PC-3 (cell line): Measurements from ENCODE around the gene COLEC11. TPM values are rescaled to one million over a fixed set of nuclear protein-coding genes. Genes with fewer than 3 reads are reported as not detected.

Experiments
- ATAC-seq: fragments of 200-7000 bp; cut with Tn5 transposase; 2 replicates; pipeline ENCODE4 v1.9.1; 2020; ENCODE audit warnings: mild to moderate bottlenecking, moderate library complexity
- BruUV-seq: library from RNA; stranded (reverse); fragments of 400-500 nt; replicated peaks from 2 replicates; lab custom pipeline; 2021; lab: Mats Ljungman, UMichigan
- CTCF ChIA-PET: fragments of 300-600 bp; sonication (Branson Sonifier 250); formaldehyde crosslinking; loops from one replicate; lab custom pipeline; 2022; ENCODE audit warnings: antibody characterized with exemption; lab: Charles Lee
- POLR2A ChIA-PET: fragments of 300-600 bp; sonication (Branson Sonifier 250); formaldehyde crosslinking; loops from one replicate; lab custom pipeline; 2022; ENCODE audit warnings: antibody characterized with exemption; ENCODE audit not compliant: unreplicated experiment; lab: Charles Lee
- DNase-seq: peaks from one replicate; pipeline ENCODE4 v3.0.0-alpha.2; 2015
- H2AFZ ChIP-seq: fragments of 300-600 bp; sonication (generic); 2 replicates; pipeline ENCODE4 v1.6.0; 2016; ENCODE audit warnings: antibody characterized with exemption, low read length
- H3F3A ChIP-seq: fragments of 300-600 bp; sonication (generic); one replicate; pipeline ENCODE4 v1.6.0; 2017; ENCODE audit warnings: antibody characterized with exemption, low read length, control low read depth, mild to moderate bottlenecking; ENCODE audit not compliant: unreplicated experiment
- H3K27ac ChIP-seq: fragments of 300-600 bp; sonication (generic); 2 replicates; pipeline ENCODE4 v1.5.1; 2016; ENCODE audit warnings: mild to moderate bottlenecking, low read length
- H3K27me3 ChIP-seq: fragments of 300-600 bp; sonication (generic); 2 replicates; pipeline ENCODE4 v1.6.1; 2016; ENCODE audit warnings: low read length, mixed read lengths
- H3K36me3 ChIP-seq: fragments of 300-600 bp; sonication (generic); 2 replicates; pipeline ENCODE4 v1.6.1; 2016; ENCODE audit warnings: low read depth, mixed run types, low read length, mixed read lengths
- H3K4me1 ChIP-seq: fragments of 300-600 bp; sonication (generic); 2 replicates; pipeline ENCODE4 v1.5.1; 2016; ENCODE audit warnings: low read length; ENCODE audit not compliant: insufficient read depth
- H3K4me2 ChIP-seq: fragments of 300-600 bp; sonication (generic); 2 replicates; pipeline ENCODE4 v1.6.0; 2016; ENCODE audit warnings: low read length
- H3K4me3 ChIP-seq: fragments of 300-600 bp; sonication (generic); 2 replicates; pipeline ENCODE4 v1.5.1; 2016; ENCODE audit warnings: mild to moderate bottlenecking, low read length, mixed read lengths
- H3K79me2 ChIP-seq: fragments of 300-600 bp; sonication (generic); 2 replicates; pipeline ENCODE4 v1.6.1; 2017; ENCODE audit warnings: low read length, mixed read lengths
- H3K9ac ChIP-seq: fragments of 300-600 bp; sonication (generic); 2 replicates; pipeline ENCODE4 v1.6.0; 2016; ENCODE audit warnings: mild to moderate bottlenecking, low read length
- H3K9me2 ChIP-seq: fragments of 300-600 bp; sonication (generic); replicated peaks from 2 replicates; pipeline ENCODE4 v1.6.1; 2016; ENCODE audit warnings: mixed run types, low read length, mixed read lengths
- H3K9me3 ChIP-seq: fragments of 300-600 bp; sonication (generic); 2 replicates; pipeline ENCODE4 v1.6.1; 2016; ENCODE audit warnings: low read length, mixed read lengths
- H4K20me1 ChIP-seq: fragments of 300-600 bp; sonication (generic); 2 replicates; pipeline ENCODE4 v1.6.1; 2016; ENCODE audit warnings: low read length, mixed read lengths
- CTCF ChIP-seq: fragments of 300-600 bp; sonication (generic); conservative IDR thresholded peaks from 2 replicates; pipeline ENCODE4 v1.5.1; 2017; ENCODE audit warnings: antibody characterized with exemption, low read depth, mild to moderate bottlenecking, low read length
- EZH2 ChIP-seq: fragments of 300-600 bp; sonication (generic); IDR thresholded peaks from one replicate; pipeline ENCODE4 v1.6.1; 2017; ENCODE audit warnings: antibody characterized with exemption, mild to moderate bottlenecking, low read length; ENCODE audit not compliant: unreplicated experiment
- EZH2phosphoT487 ChIP-seq: fragments of 300-600 bp; sonication (generic); IDR thresholded peaks from 2 replicates; pipeline ENCODE4 v1.6.1; 2018; ENCODE audit warnings: mild to moderate bottlenecking, antibody characterized with exemption, low read length, borderline replicate concordance
- intact Hi-C: fragments of 100-400 bp; cut with micrococcal nuclease; formaldehyde crosslinking; loops from 2 replicates; pipeline ENCODE4 v1.9.0; 2023
- total RNA-seq: library from RNA; depleted of rRNA; stranded (reverse); fragments of >200 nt; gene quantifications from 2 replicates; pipeline ENCODE4 v1.2.3, GENCODE V29; 2014

The COLEC11 gene
- total RNA-seq, 1 experiment from 2014 or later, result 0.44 TPM

- intact Hi-C loops, result no loop called here
- H3K27me3 ChIP-seq, result no peaks in the 10 kb centered on the region; the same call in 1 of the 2 replicates
- no peaks in the 10 kb centered on the region for H3K9me3 ChIP-seq
- TF ChIP-seq EZH2phosphoT487, result no peak
- no peak for TF ChIP-seq CTCF
- no peak for TF ChIP-seq EZH2
- no peak overlapping the region for H3K4me3 ChIP-seq
- no peak for DNase-seq
- ChIA-PET POLR2A (no interaction called here), CTCF (no interaction called here)
- H3K9me2 ChIP-seq, result no peaks in the 10 kb centered on the region
- ATAC-seq, result no peak
- no TSS peak for BruUV-seq
- no peak overlapping the region for H3K27ac ChIP-seq
- H3K9ac ChIP-seq, result no peak overlapping the region
- H4K20me1 ChIP-seq, result no peaks in the 10 kb centered on the region
- no peaks in the 10 kb centered on the region for H3F3A ChIP-seq
- H3K4me1 ChIP-seq, result no peaks in the 10 kb centered on the region
- no peaks in the 10 kb centered on the region for H3K79me2 ChIP-seq
- no peaks in the 10 kb centered on the region for H3K36me3 ChIP-seq
- H3K4me2 ChIP-seq, result no peak overlapping the region
- H2AFZ ChIP-seq, result no peak overlapping the region
These were observed 71.1 kb downstream of the COLEC11 start for GRCh38 chr2:3665886-3666612.

- Histone ChIP-seq H3K27me3 (no peaks in the 10 kb centered on the region; the same call in 1 of the 2 replicates), H2AFZ (no peak overlapping the region), H3K27ac (no peak overlapping the region), H3K4me3 (no peak overlapping the region), H3K9ac (no peak overlapping the region), H3K4me1 (no peaks in the 10 kb centered on the region), H3K4me2 (no peak overlapping the region), H3F3A (no peaks in the 10 kb centered on the region), H3K9me3 (no peaks in the 10 kb centered on the region), H3K9me2 (no peaks in the 10 kb centered on the region), H4K20me1 (no peaks in the 10 kb centered on the region), H3K36me3 (no peaks in the 10 kb centered on the region), H3K79me2 (no peaks in the 10 kb centered on the region)
- DNase-seq (no peak), ATAC-seq (no peak)
- ChIA-PET CTCF (no interaction called here), POLR2A (no interaction called here)
- TF ChIP-seq CTCF (no peak), EZH2 (no peak), EZH2phosphoT487 (no peak)
- intact Hi-C loops, result no loop called here
- BruUV-seq, result no TSS peak
These were observed 71.7 kb downstream of the COLEC11 start for GRCh38 chr2:3666613-3666975.

- no peaks in the 10 kb centered on the region; the same call in 1 of the 2 replicates for H3K27me3 ChIP-seq
- no peaks in the 10 kb centered on the region for H4K20me1 ChIP-seq
- ATAC-seq, result no peak
- DNase-seq, result no peak
- ChIA-PET POLR2A (no interaction called here), CTCF (no interaction called here)
- H3K9ac ChIP-seq, result no peak overlapping the region
- no peaks in the 10 kb centered on the region for H3K9me3 ChIP-seq
- H3K79me2 ChIP-seq, result no peaks in the 10 kb centered on the region
- no peaks in the 10 kb centered on the region for H3F3A ChIP-seq
- TF ChIP-seq EZH2 (no peak), EZH2phosphoT487 (no peak), CTCF (no peak)
- intact Hi-C loops, result no loop called here
- no peak overlapping the region for H3K4me3 ChIP-seq
- no peaks in the 10 kb centered on the region for H3K9me2 ChIP-seq
- no peak overlapping the region for H2AFZ ChIP-seq
- H3K27ac ChIP-seq, result no peak overlapping the region
- no TSS peak for BruUV-seq
- no peak overlapping the region for H3K4me2 ChIP-seq
- H3K36me3 ChIP-seq, result no peaks in the 10 kb centered on the region
- H3K4me1 ChIP-seq, result no peaks in the 10 kb centered on the region
These were observed 72.3 kb downstream of the COLEC11 start for GRCh38 chr2:3667151-3667631.
